NB4 (cell line): Measurements from ENCODE around the gene FLACC1.
"Not testable (repeated sequence)": the region's sequence is repeated elsewhere in the genome, so short reads cannot be mapped to it uniquely, and the experiment has no call there.

ENCODE experiments used
- CTCF ChIP-seq: IDR thresholded peaks from one replicate; pipeline ENCODE4 v1.5.1; 2012; ENCODE audit warnings: low read depth, low read length
- MYC ChIP-seq: IDR thresholded peaks from 2 replicates; pipeline ENCODE4 v1.6.1; 2011; ENCODE audit warnings: low read depth, low read length

GRCh38 chr2:201239167-201239935, 117.8 kb downstream of the FLACC1 start:
- TF ChIP-seq CTCF, MYC: not testable (repeated sequence)
